Measurements from ENCODE around the gene DDX42.

GRCh38 chr17:63837962-63838600, 64.1 kb downstream of the DDX42 start:
- TF ChIP-seq POLR2A (IDR thresholded peaks at IDR 0.05) (no peak), CTCF (IDR thresholded peaks at IDR 0.05) (no peak), EP300 (IDR thresholded peaks at IDR 0.05) (no peak), POLR2AphosphoS5 (IDR thresholded peaks at IDR 0.05) (no peak)
